GM23338 (cell line): ENCODE data around the gene ESR1. TPM values are rescaled to one million over a fixed set of nuclear protein-coding genes. Genes with fewer than 3 reads are reported as not detected.
"Not testable (repeated sequence)": the region's sequence is repeated elsewhere in the genome, so short reads cannot be mapped to it uniquely, and the experiment has no call there.

Experiments used
- ATAC-seq: fragments of 200-7000 bp; cut with Tn5 transposase; 3 replicates; pipeline ENCODE4 v1.9.1; 2020
- DNase-seq: peaks from one replicate; pipeline ENCODE4 v3.0.0-alpha.2; 2015; ENCODE audit warnings: low spot score
- H2AFZ ChIP-seq: fragments of 200-600 bp; sonication (generic); 2 replicates; pipeline ENCODE4 v1.8.0; 2016; ENCODE audit warnings: antibody characterized with exemption, mild to moderate bottlenecking, moderate library complexity
- H3F3A ChIP-seq: fragments of 200-600 bp; sonication (generic); replicated peaks from 2 replicates; pipeline ENCODE4 v1.8.0; 2017; ENCODE audit warnings: antibody characterized with exemption, mixed run types, low read depth
- H3K27ac ChIP-seq: fragments of 200-600 bp; sonication (generic); 2 replicates; pipeline ENCODE4 v1.6.1; 2016; ENCODE audit warnings: low read depth
- H3K27me3 ChIP-seq: fragments of 200-600 bp; sonication (generic); 2 replicates; pipeline ENCODE4 v1.8.0; 2016; ENCODE audit warnings: mild to moderate bottlenecking, mixed run types, moderate library complexity; ENCODE audit not compliant: insufficient read depth
- H3K36me3 ChIP-seq: fragments of 200-600 bp; sonication (generic); 2 replicates; pipeline ENCODE4 v1.8.0; 2016; ENCODE audit warnings: mild to moderate bottlenecking; ENCODE audit not compliant: insufficient read depth
- H3K4me1 ChIP-seq: fragments of 200-600 bp; sonication (generic); 2 replicates; pipeline ENCODE4 v1.8.0; 2016; ENCODE audit warnings: mild to moderate bottlenecking, moderate library complexity; ENCODE audit not compliant: insufficient read depth
- H3K4me2 ChIP-seq: fragments of 200-600 bp; sonication (generic); 2 replicates; pipeline ENCODE4 v1.7.1; 2017; ENCODE audit warnings: mixed run types
- H3K4me3 ChIP-seq: fragments of 200-600 bp; sonication (generic); 2 replicates; pipeline ENCODE4 v1.6.1; 2016; ENCODE audit warnings: mixed run types
- H3K79me2 ChIP-seq: fragments of 200-600 bp; sonication (generic); replicated peaks from 2 replicates; pipeline ENCODE4 v1.8.0; 2017; ENCODE audit warnings: mild to moderate bottlenecking; ENCODE audit not compliant: insufficient read depth
- H3K9me2 ChIP-seq: fragments of 200-600 bp; sonication (generic); 2 replicates; pipeline ENCODE4 v1.8.0; 2017; ENCODE audit not compliant: insufficient read depth
- H4K20me1 ChIP-seq: fragments of 200-600 bp; sonication (generic); replicated peaks from 2 replicates; pipeline ENCODE4 v1.8.0; 2017; ENCODE audit warnings: mild to moderate bottlenecking; ENCODE audit not compliant: insufficient read depth
- H3K27ac Mint-ChIP-seq: 2 replicates; pipeline ENCODE4 v1.8.0; 2020; ENCODE audit warnings: inconsistent platforms, mild to moderate bottlenecking, moderate library complexity, mixed read lengths
- H3K27me3 Mint-ChIP-seq: 3 replicates; pipeline ENCODE4 v1.8.0; 2022; ENCODE audit warnings: low read depth, mild to moderate bottlenecking, moderate library complexity, mixed read lengths, inconsistent platforms; ENCODE audit not compliant: insufficient read depth, poor library complexity
- H3K36me3 Mint-ChIP-seq: 3 replicates; pipeline ENCODE4 v1.8.0; 2021; ENCODE audit warnings: low read depth, mild to moderate bottlenecking, inconsistent platforms, moderate library complexity, mixed read lengths
- H3K4me1 Mint-ChIP-seq: 3 replicates; pipeline ENCODE4 v1.8.0; 2020; ENCODE audit warnings: mild to moderate bottlenecking, inconsistent platforms, mixed read lengths
- H3K4me3 Mint-ChIP-seq: 3 replicates; pipeline ENCODE4 v1.8.0; 2021; ENCODE audit warnings: moderate library complexity, mild to moderate bottlenecking, inconsistent platforms, mixed read lengths
- H3K9me3 Mint-ChIP-seq: 3 replicates; pipeline ENCODE4 v1.8.0; 2020; ENCODE audit warnings: moderate library complexity, mild to moderate bottlenecking, inconsistent platforms, mixed read lengths
- EZH2 ChIP-seq: fragments of 200-600 bp; sonication (generic); IDR thresholded peaks from one replicate; pipeline ENCODE4 v1.8.0; 2017; ENCODE audit warnings: antibody characterized with exemption, mild to moderate bottlenecking, low read depth; ENCODE audit not compliant: unreplicated experiment
- JUNB ChIP-seq: IDR thresholded peaks from one replicate; pipeline ENCODE4 v1.6.1; 2016; ENCODE audit warnings: antibody characterized with exemption; ENCODE audit not compliant: unreplicated experiment
- polyA plus RNA-seq: library from polyadenylated mRNA; unstranded; fragments of >200 nt; fragmentation: Nextera tagmentation; extraction: Ambion mirVana; gene quantifications from 2 replicates; pipeline ENCODE4 v1.2.1, GENCODE V29; 2016
- total RNA-seq: library from RNA; depleted of rRNA; stranded (reverse); fragments of >200 nt; shearing (Covaris generic); gene quantifications from 2 replicates; pipeline ENCODE4 v1.2.3, GENCODE V29; 2014
- TF ChIP-seq, protein P1 (sequence below): IDR thresholded peaks from one replicate; pipeline ENCODE4 v1.6.1; 2018; ENCODE audit warnings: antibody characterized with exemption; ENCODE audit not compliant: unreplicated experiment

ESR1 gene
- total and polyA plus RNA-seq, 2 experiments from 2014 or later = 0.94 TPM; not detected in 1

DNA sequence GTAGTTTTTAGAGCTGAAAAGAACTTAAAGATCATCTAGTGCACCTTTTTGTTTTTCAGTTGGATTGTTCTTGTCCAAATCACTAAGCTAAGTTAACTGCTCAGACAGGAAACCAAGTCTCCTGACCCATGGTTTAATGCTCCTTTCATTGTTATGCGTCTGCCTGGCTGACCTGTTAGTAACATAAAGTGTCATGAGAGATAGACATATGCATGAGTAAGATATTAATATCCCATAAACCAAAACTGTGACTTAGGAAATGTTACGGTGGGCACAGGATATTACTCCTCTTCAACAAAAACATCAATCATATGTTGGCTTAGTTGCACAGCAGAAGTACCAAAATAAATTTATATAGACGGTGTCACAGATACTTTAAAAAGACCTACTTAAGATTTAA lies 84.0 kb downstream of the ESR1 start:
- DNase-seq = no peak
- Histone ChIP-seq H3F3A (no peaks in the 10 kb centered on the region), H2AFZ (no peak overlapping the region), H3K79me2 (no peaks in the 10 kb centered on the region), H3K36me3 (no peaks in the 10 kb centered on the region), H3K9me2 (no peaks in the 10 kb centered on the region), H3K4me3 (no peak overlapping the region), H3K4me1 (no peaks in the 10 kb centered on the region; the same call in 1 of the 2 replicates), H3K4me2 (no peak overlapping the region), H4K20me1 (no peaks in the 10 kb centered on the region), H3K27me3 (no peaks in the 10 kb centered on the region), H3K27ac (no peak overlapping the region)
- H3K4me1 Mint-ChIP-seq = peaks cover 5% of the 10 kb centered on the region; the same call in 2 of the 3 replicates
- no peak overlapping the region; the same call in 1 of the 2 replicates for H3K27ac Mint-ChIP-seq
- no peak overlapping the region for H3K4me3 Mint-ChIP-seq
- ATAC-seq = no peak
- no peaks in the 10 kb centered on the region for H3K27me3 Mint-ChIP-seq
- H3K36me3 Mint-ChIP-seq = no peaks in the 10 kb centered on the region
- no peaks in the 10 kb centered on the region for H3K9me3 Mint-ChIP-seq
- TF ChIP-seq JUNB = no peak
- TF ChIP-seq, protein P1, sequence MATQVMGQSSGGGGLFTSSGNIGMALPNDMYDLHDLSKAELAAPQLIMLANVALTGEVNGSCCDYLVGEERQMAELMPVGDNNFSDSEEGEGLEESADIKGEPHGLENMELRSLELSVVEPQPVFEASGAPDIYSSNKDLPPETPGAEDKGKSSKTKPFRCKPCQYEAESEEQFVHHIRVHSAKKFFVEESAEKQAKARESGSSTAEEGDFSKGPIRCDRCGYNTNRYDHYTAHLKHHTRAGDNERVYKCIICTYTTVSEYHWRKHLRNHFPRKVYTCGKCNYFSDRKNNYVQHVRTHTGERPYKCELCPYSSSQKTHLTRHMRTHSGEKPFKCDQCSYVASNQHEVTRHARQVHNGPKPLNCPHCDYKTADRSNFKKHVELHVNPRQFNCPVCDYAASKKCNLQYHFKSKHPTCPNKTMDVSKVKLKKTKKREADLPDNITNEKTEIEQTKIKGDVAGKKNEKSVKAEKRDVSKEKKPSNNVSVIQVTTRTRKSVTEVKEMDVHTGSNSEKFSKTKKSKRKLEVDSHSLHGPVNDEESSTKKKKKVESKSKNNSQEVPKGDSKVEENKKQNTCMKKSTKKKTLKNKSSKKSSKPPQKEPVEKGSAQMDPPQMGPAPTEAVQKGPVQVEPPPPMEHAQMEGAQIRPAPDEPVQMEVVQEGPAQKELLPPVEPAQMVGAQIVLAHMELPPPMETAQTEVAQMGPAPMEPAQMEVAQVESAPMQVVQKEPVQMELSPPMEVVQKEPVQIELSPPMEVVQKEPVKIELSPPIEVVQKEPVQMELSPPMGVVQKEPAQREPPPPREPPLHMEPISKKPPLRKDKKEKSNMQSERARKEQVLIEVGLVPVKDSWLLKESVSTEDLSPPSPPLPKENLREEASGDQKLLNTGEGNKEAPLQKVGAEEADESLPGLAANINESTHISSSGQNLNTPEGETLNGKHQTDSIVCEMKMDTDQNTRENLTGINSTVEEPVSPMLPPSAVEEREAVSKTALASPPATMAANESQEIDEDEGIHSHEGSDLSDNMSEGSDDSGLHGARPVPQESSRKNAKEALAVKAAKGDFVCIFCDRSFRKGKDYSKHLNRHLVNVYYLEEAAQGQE = no peak
- TF ChIP-seq EZH2 = no peak

DNA sequence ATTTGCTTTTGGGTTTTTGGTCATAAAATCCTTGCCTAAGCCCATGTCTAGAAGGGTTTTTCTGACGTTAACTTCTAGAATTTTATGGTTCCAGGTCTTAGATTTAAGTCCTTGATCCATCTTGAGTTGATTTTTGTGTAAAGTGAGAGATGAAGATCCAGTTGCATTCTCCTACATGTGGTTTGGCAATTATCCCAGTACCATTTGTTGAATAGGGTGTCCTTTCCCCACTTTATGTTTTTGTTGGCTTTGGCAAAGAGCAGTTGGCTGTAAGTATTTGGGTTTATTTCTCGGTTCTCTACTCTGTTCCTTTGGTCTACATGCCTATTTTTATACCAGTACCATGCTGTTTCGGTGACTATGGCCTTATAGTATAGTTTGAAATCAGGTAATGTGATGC lies 86.9 kb downstream of the ESR1 start:
- H3K4me1 ChIP-seq, DNase-seq, H3K36me3 Mint-ChIP-seq, H3K4me1 Mint-ChIP-seq, H3K27me3 Mint-ChIP-seq, H3K4me3 Mint-ChIP-seq, H3K79me2 ChIP-seq, H3K9me2 ChIP-seq, H3K27ac ChIP-seq, H3K27me3 ChIP-seq, H3K36me3 ChIP-seq, H4K20me1 ChIP-seq, H3K4me3 ChIP-seq, H2AFZ ChIP-seq, ATAC-seq, H3K9me3 Mint-ChIP-seq, H3F3A ChIP-seq, H3K27ac Mint-ChIP-seq, H3K4me2 ChIP-seq: not testable (repeated sequence)

DNA sequence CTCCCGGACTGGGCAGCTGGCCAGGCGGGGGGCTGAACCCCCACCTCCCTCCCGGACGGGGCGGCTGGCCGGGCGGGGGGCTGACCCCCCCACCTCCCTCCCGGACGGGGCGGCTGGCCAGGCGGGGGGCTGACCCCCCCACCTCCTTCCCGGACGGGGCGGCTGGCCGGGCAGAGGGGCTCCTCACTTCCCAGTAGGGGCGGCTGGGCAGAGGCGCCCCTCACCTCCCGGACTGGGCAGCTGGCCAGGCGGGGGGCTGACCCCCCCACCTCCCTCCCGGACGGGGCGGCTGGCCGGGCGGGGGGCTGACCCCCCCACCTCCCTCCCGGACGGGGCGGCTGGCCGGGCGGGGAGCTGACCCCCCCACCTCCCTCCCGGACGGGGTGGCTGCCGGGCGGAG lies 91.7 kb downstream of the ESR1 start:
- H3K4me3 Mint-ChIP-seq, H3K27ac Mint-ChIP-seq: not testable (repeated sequence)
- peaks cover 16% of the 10 kb centered on the region for H3K36me3 Mint-ChIP-seq

DNA sequence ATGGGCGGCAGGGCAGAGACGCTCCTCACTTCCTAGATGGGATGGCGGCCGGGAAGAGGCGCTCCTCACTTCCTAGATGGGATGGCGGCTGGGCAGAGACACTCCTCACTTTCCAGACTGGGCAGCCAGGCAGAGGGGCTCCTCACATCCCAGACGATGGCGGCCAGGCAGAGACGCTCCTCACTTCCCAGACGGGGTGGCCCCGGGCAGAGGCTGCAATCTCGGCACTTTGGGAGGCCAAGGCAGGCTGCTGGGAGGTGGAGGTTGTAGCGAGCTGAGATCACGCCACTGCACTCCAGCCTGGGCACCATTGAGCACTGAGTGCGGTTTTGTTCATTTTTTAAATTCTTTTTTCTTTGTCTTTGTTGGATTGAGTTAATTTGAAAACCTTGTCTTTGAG lies 92.3 kb downstream of the ESR1 start:
- peaks cover 21% of the 10 kb centered on the region for H3K9me3 Mint-ChIP-seq
- ATAC-seq, H3F3A ChIP-seq, H4K20me1 ChIP-seq, H3K27me3 Mint-ChIP-seq, H3K4me1 ChIP-seq, H3K27me3 ChIP-seq, H3K4me2 ChIP-seq, H3K4me3 ChIP-seq, H3K9me2 ChIP-seq, H3K27ac ChIP-seq, H2AFZ ChIP-seq, H3K27ac Mint-ChIP-seq, DNase-seq, H3K36me3 ChIP-seq, H3K4me3 Mint-ChIP-seq, H3K79me2 ChIP-seq: not testable (repeated sequence)
- peaks cover 16% of the 10 kb centered on the region for H3K36me3 Mint-ChIP-seq
- H3K4me1 Mint-ChIP-seq = peaks cover 12% of the 10 kb centered on the region

More for the DNA sequence above, 91.7 kb downstream of the ESR1 start:
- H4K20me1 ChIP-seq, H3K27ac ChIP-seq, H3F3A ChIP-seq, H3K27me3 ChIP-seq, DNase-seq, H3K79me2 ChIP-seq, H3K27me3 Mint-ChIP-seq, H3K36me3 ChIP-seq, H3K4me1 ChIP-seq, H3K9me2 ChIP-seq, H3K4me3 ChIP-seq, H2AFZ ChIP-seq, H3K4me2 ChIP-seq, ATAC-seq: not testable (repeated sequence)
- Mint-ChIP-seq H3K9me3 (peaks cover 21% of the 10 kb centered on the region), H3K4me1 (peaks cover 12% of the 10 kb centered on the region)
